Endothelial cell of umbilical vein (primary cell): ENCODE measurements around the gene GAS7. TPM values are rescaled to one million over a fixed set of nuclear protein-coding genes. Genes with fewer than 3 reads are reported as not detected.

ENCODE experiments used
- BruUV-seq: library from RNA; stranded (reverse); fragments of 400-500 nt; replicated peaks from 2 replicates; lab custom pipeline; 2021; lab: Mats Ljungman, UMichigan
- CTCF ChIA-PET: fragments of 300-600, 350-600 bp; sonication (Branson Sonifier 250); formaldehyde crosslinking; loops from one replicate; lab custom pipeline; 2021; ENCODE audit warnings: antibody characterized with exemption, inconsistent platforms; lab: Charles Lee
- POLR2A ChIA-PET: fragments of 300-600, 350-600 bp; sonication (Branson Sonifier 250); formaldehyde crosslinking; loops from one replicate; lab custom pipeline; 2021; ENCODE audit warnings: antibody characterized with exemption, inconsistent platforms; lab: Charles Lee
- DNase-seq: peaks from one replicate; pipeline ENCODE4 v3.0.0-alpha.2; 2011; ENCODE audit warnings: low read depth, low spot score
- FAIRE-seq: peaks from 2 replicates; lab custom pipeline; 2011; peaks lifted over from hg19 to GRCh38; lab: Jason Lieb, UNC
- H2AFZ ChIP-seq: 2 replicates; pipeline ENCODE4 v1.6.0; 2012; ENCODE audit warnings: low read depth, low read length, control low read depth, inconsistent platforms
- H3K27ac ChIP-seq: 2 replicates; pipeline ENCODE4 v1.5.1; 2011; ENCODE audit warnings: low read depth, mild to moderate bottlenecking, control low read depth, low read length, moderate library complexity; ENCODE audit not compliant: insufficient read depth
- H3K27me3 ChIP-seq, 2 experiments: 2 replicates each; pipeline versions ENCODE4 v1.6.0 to v1.6.1; 2011; ENCODE audit warnings: low read length in 2 of 2, mixed read lengths in 1 of 2; ENCODE audit not compliant: control insufficient read depth in 2 of 2, insufficient read depth in 2 of 2
- H3K36me3 ChIP-seq, 2 experiments: 2 replicates in 1 of 2; 3 replicates in 1 of 2; pipeline ENCODE4 v1.5.1; 2011; ENCODE audit warnings: low read length in 2 of 2, mild to moderate bottlenecking in 1 of 2, moderate library complexity in 1 of 2; ENCODE audit not compliant: control insufficient read depth in 2 of 2, insufficient read depth in 2 of 2; ENCODE audit errors: extremely low read depth in 1 of 2
- H3K4me1 ChIP-seq: 3 replicates; pipeline ENCODE4 v1.5.1; 2011; ENCODE audit warnings: mild to moderate bottlenecking, low read length; ENCODE audit not compliant: control insufficient read depth, insufficient read depth; ENCODE audit errors: extremely low read depth
- H3K4me2 ChIP-seq: 2 replicates; pipeline ENCODE4 v1.6.1; 2011; ENCODE audit warnings: low read length, control low read depth, mixed read lengths; ENCODE audit not compliant: insufficient read depth
- H3K4me3 ChIP-seq, 3 experiments: fragments of 200-600 bp in 1 of 3; sonication (generic), shearing (Covaris generic) in 1 of 3; replicated peaks in 1 of 3; 2 replicates each; pipeline ENCODE4 v1.5.1; 2011 to 2016; ENCODE audit warnings: control low read depth in 3 of 3, low read length in 3 of 3, mild to moderate bottlenecking in 2 of 3, inconsistent platforms in 1 of 3, low read depth in 1 of 3, moderate library complexity in 1 of 3; ENCODE audit not compliant: insufficient read depth in 1 of 3
- H3K79me2 ChIP-seq: 2 replicates; pipeline ENCODE4 v1.6.0; 2012; ENCODE audit warnings: low read length, inconsistent platforms; ENCODE audit not compliant: control insufficient read depth, insufficient read depth
- H3K9ac ChIP-seq: replicated peaks from 2 replicates; pipeline ENCODE3; 2011; ENCODE audit warnings: low read length, control low read depth; ENCODE audit not compliant: insufficient read depth; ENCODE audit errors: extremely low read depth
- H3K9me1 ChIP-seq: replicated peaks from 3 replicates; pipeline ENCODE4 v1.6.0; 2011; ENCODE audit warnings: mild to moderate bottlenecking, low read length; ENCODE audit not compliant: control insufficient read depth, insufficient read depth; ENCODE audit errors: extremely low read depth
- H3K9me3 ChIP-seq: replicated peaks from 2 replicates; pipeline ENCODE4 v1.5.1; 2012; ENCODE audit warnings: low read length, inconsistent platforms; ENCODE audit not compliant: control insufficient read depth, insufficient read depth
- H4K20me1 ChIP-seq: replicated peaks from 2 replicates; pipeline ENCODE3; 2011; ENCODE audit warnings: mild to moderate bottlenecking, low read length; ENCODE audit not compliant: control insufficient read depth, insufficient read depth; ENCODE audit errors: extremely low read depth
- EZH2 ChIP-seq: IDR thresholded peaks from 2 replicates; pipeline ENCODE4 v1.6.1; 2012; ENCODE audit warnings: borderline replicate concordance, low read depth, mild to moderate bottlenecking, moderate library complexity, low read length, inconsistent platforms; ENCODE audit not compliant: severe bottlenecking
- GATA2 ChIP-seq: IDR thresholded peaks from 2 replicates; pipeline ENCODE4 v1.7.0; 2011; ENCODE audit warnings: low read depth, mild to moderate bottlenecking, moderate library complexity, mixed read lengths, low read length; ENCODE audit not compliant: insufficient read length, insufficient read depth
- POLR2AphosphoS5 ChIP-seq: IDR thresholded peaks from 2 replicates; pipeline ENCODE4 v1.6.1; 2012; ENCODE audit warnings: low read depth, mild to moderate bottlenecking, control low read depth, low read length, moderate library complexity; ENCODE audit not compliant: insufficient read depth
- dilution Hi-C: fragments of 300-500 bp; cut with MboI; formaldehyde crosslinking; loops from one replicate; pipeline ENCODE4 v1.15.0; 2019; ENCODE audit warnings: low sequenced_read_pairs; ENCODE audit not compliant: extremely low pct_ligation_motif_present
- intact Hi-C: fragments of 100-400 bp; cut with micrococcal nuclease; formaldehyde crosslinking; loops from one replicate; pipeline ENCODE4 v1.10.0; 2022
- polyA plus RNA-seq, 4 experiments: library from polyadenylated mRNA; depleted of rRNA in 3 of 4; stranded (reverse) in 3 of 4; unstranded in 1 of 4; fragments of >200 nt; gene quantifications; 2 replicates each; pipeline versions ENCODE4 v1.2.1 to v1.2.3, GENCODE V29; 2011 to 2012; ENCODE audit warnings: missing spikeins in 1 of 4
- total RNA-seq: library from RNA; stranded (reverse); gene quantifications from 2 replicates; pipeline ENCODE4 v1.2.3, GENCODE V29; 2021
- TF ChIP-seq, protein P1 (sequence below): IDR thresholded peaks from 2 replicates; pipeline ENCODE4 v1.6.1; 2011; ENCODE audit not compliant: insufficient read depth, insufficient read length
- TF ChIP-seq, protein P2 (sequence below), 2 donors: IDR thresholded peaks; 1 replicate in 1 of 2; 2 replicates in 1 of 2; pipeline ENCODE4 v1.5.1; 2011; ENCODE audit warnings: low read length in 2 of 2, mild to moderate bottlenecking in 2 of 2, moderate library complexity in 2 of 2, control low read depth in 1 of 2, inconsistent platforms in 1 of 2, low read depth in 1 of 2; ENCODE audit not compliant: insufficient read depth in 1 of 2; ENCODE audit errors: extremely low read depth in 1 of 2

The GAS7 gene
- total and polyA plus RNA-seq, 2 donors (not counting 3 experiments of a cell fraction or from before 2014, with no cell fraction given) = not detected

- Histone ChIP-seq H3K27ac (no peak overlapping the region), H4K20me1 (no peaks in the 10 kb centered on the region), H3K4me2 (no peak overlapping the region), H3K4me3 (no peak overlapping the region), H3K9ac (no peak overlapping the region), H3K9me1 (no peaks in the 10 kb centered on the region), H3K9me3 (peaks cover 3% of the 10 kb centered on the region), H3K36me3 (no peaks in the 10 kb centered on the region), H3K27me3 (no peaks in the 10 kb centered on the region), H2AFZ (no peak overlapping the region), H3K79me2 (no peaks in the 10 kb centered on the region), H3K4me1 (no peaks in the 10 kb centered on the region)
- POLR2A ChIA-PET = no interaction called here
- DNase-seq = no peak
- FAIRE-seq = no peak
- intact Hi-C loops = no loop called here
- TF ChIP-seq GATA2 (no peak), POLR2AphosphoS5 (no peak), EZH2 (no peak)
- TF ChIP-seq, protein P1, sequence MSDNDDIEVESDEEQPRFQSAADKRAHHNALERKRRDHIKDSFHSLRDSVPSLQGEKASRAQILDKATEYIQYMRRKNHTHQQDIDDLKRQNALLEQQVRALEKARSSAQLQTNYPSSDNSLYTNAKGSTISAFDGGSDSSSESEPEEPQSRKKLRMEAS = no peak
- TF ChIP-seq, protein P2, sequence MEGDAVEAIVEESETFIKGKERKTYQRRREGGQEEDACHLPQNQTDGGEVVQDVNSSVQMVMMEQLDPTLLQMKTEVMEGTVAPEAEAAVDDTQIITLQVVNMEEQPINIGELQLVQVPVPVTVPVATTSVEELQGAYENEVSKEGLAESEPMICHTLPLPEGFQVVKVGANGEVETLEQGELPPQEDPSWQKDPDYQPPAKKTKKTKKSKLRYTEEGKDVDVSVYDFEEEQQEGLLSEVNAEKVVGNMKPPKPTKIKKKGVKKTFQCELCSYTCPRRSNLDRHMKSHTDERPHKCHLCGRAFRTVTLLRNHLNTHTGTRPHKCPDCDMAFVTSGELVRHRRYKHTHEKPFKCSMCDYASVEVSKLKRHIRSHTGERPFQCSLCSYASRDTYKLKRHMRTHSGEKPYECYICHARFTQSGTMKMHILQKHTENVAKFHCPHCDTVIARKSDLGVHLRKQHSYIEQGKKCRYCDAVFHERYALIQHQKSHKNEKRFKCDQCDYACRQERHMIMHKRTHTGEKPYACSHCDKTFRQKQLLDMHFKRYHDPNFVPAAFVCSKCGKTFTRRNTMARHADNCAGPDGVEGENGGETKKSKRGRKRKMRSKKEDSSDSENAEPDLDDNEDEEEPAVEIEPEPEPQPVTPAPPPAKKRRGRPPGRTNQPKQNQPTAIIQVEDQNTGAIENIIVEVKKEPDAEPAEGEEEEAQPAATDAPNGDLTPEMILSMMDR (IDR thresholded peaks at IDR 0.05; ENCODE audit: extremely low read depth in 1 of 2, insufficient read depth in 1 of 2, low read depth in 1 of 2, low read length in 2 of 2) = no peak
- BruUV-seq = no TSS peak
- dilution Hi-C loops = no loop called here
- CTCF ChIA-PET = no interaction called here
These were observed 3.2 kb downstream of the GAS7 start for GRCh38 chr17:10195090-10195805.
